Natural killer cell (primary cell): Measurements from ENCODE around the gene CDHR3. TPM values are rescaled to one million over a fixed set of nuclear protein-coding genes. Genes with fewer than 3 reads are reported as not detected.

Experiments used
- ATAC-seq, 3 donors: fragments of 150-1000 bp in 2 of 3; fragments of 200-7000 bp in 1 of 3; cut with Tn5 transposase; 1 replicate in 1 of 3; 2 replicates in 2 of 3; pipeline ENCODE4 v1.10.0; 2021; ENCODE audit warnings: mild to moderate bottlenecking in 2 of 3, moderate library complexity in 2 of 3
- DNase-seq, 2 donors: peaks; one replicate each; pipeline versions ENCODE4 v3.0.0 to v3.0.0-alpha.2; 2013 to 2021; ENCODE audit warnings: mixed read lengths in 1 of 2
- H3K27ac ChIP-seq: one replicate; pipeline ENCODE4 v1.5.1; 2013; ENCODE audit warnings: mild to moderate bottlenecking, low read length
- H3K27me3 ChIP-seq: one replicate; pipeline ENCODE4 v1.6.1; 2013; ENCODE audit warnings: low read length; ENCODE audit not compliant: control insufficient read depth, insufficient read depth
- H3K36me3 ChIP-seq: one replicate; pipeline ENCODE4 v1.6.1; 2013; ENCODE audit warnings: low read length; ENCODE audit not compliant: control insufficient read depth, insufficient read depth
- H3K4me1 ChIP-seq: one replicate; pipeline ENCODE4 v1.6.1; 2013; ENCODE audit warnings: low read length; ENCODE audit not compliant: control insufficient read depth, insufficient read depth
- H3K4me3 ChIP-seq: one replicate; pipeline ENCODE4 v1.5.1; 2013; ENCODE audit warnings: low read length
- H3K9me3 ChIP-seq: one replicate; pipeline ENCODE4 v1.6.1; 2013; ENCODE audit warnings: low read length; ENCODE audit not compliant: control insufficient read depth, insufficient read depth
- H3K27ac Mint-ChIP-seq, 2 donors: one replicate each; pipeline ENCODE4 v1.8.0; 2022; ENCODE audit warnings: mild to moderate bottlenecking in 2 of 2, mixed read lengths in 2 of 2, moderate library complexity in 1 of 2
- H3K27me3 Mint-ChIP-seq, 2 donors: one replicate each; pipeline ENCODE4 v1.8.0; 2022; ENCODE audit warnings: low read depth in 2 of 2, mixed read lengths in 2 of 2
- H3K36me3 Mint-ChIP-seq: one replicate; pipeline ENCODE4 v1.8.0; 2022; ENCODE audit warnings: mixed read lengths
- H3K4me1 Mint-ChIP-seq, 2 donors: one replicate each; pipeline ENCODE4 v1.8.0; 2022; ENCODE audit warnings: mixed read lengths in 2 of 2
- H3K4me3 Mint-ChIP-seq: one replicate; pipeline ENCODE4 v1.8.0; 2022; ENCODE audit warnings: mild to moderate bottlenecking, moderate library complexity, mixed read lengths
- H3K9me3 Mint-ChIP-seq, 2 donors: one replicate each; pipeline ENCODE4 v1.8.0; 2022; ENCODE audit warnings: mixed read lengths in 2 of 2
- WGBS: methylation state at CpG from one replicate; pipeline ENCODE4 v1.1.7; 2013; ENCODE audit warnings: missing lambda C conversion rate; ENCODE audit not compliant: insufficient coverage; 5-methylcytosine and 5-hydroxymethylcytosine counted together
- intact Hi-C: fragments of 100-400 bp; cut with micrococcal nuclease; formaldehyde crosslinking; loops from one replicate; pipeline ENCODE4 v1.14.2; 2022
- total RNA-seq, 4 donors: library from RNA; stranded (reverse); fragments of 120-200 nt in 1 of 4; gene quantifications; one replicate each; pipeline versions ENCODE4 v1.2.3 to v1.2.4, GENCODE V29; 2013 to 2022
- TF ChIP-seq, protein P1 (sequence below): fragments of 200-600 bp; IDR thresholded peaks from one replicate; pipeline ENCODE4 v1.8.0; 2022; ENCODE audit warnings: antibody characterized with exemption

The CDHR3 gene
- total RNA-seq, 3 donors from 2014 or later (not counting 1 experiment from before 2014, with no cell fraction given), result 9.2 to 12.4 (median 10.2) TPM

GRCh38 chr7:106012184-106012583 lies 49.1 kb downstream of the CDHR3 start:
- peak in 1 of 2 donors; percentile 31 for DNase-seq
- intact Hi-C loops, result no loop called here
- Histone ChIP-seq H3K4me3 (no peak overlapping the region), H3K27ac (no peak overlapping the region), H3K27me3 (peaks cover 6% of the 10 kb centered on the region), H3K9me3 (no peaks in the 10 kb centered on the region), H3K36me3 (no peaks in the 10 kb centered on the region), H3K4me1 (peaks cover 10% of the 10 kb centered on the region)
- peaks cover 30 to 66% of the 10 kb centered on the region in 2 donors for H3K27me3 Mint-ChIP-seq
- H3K27ac Mint-ChIP-seq, result no peak overlapping the region
- peaks cover 0 to 3% of the 10 kb centered on the region in 2 donors for H3K9me3 Mint-ChIP-seq
- peaks cover 7% of the 10 kb centered on the region for H3K36me3 Mint-ChIP-seq
- H3K4me1 Mint-ChIP-seq, result peaks cover 13 to 14% of the 10 kb centered on the region in 2 donors
- no peak overlapping the region for H3K4me3 Mint-ChIP-seq
- no peak for ATAC-seq
- 85% methylated on average over 5 of the region's 5 CpGs for WGBS
- TF ChIP-seq, protein P1, sequence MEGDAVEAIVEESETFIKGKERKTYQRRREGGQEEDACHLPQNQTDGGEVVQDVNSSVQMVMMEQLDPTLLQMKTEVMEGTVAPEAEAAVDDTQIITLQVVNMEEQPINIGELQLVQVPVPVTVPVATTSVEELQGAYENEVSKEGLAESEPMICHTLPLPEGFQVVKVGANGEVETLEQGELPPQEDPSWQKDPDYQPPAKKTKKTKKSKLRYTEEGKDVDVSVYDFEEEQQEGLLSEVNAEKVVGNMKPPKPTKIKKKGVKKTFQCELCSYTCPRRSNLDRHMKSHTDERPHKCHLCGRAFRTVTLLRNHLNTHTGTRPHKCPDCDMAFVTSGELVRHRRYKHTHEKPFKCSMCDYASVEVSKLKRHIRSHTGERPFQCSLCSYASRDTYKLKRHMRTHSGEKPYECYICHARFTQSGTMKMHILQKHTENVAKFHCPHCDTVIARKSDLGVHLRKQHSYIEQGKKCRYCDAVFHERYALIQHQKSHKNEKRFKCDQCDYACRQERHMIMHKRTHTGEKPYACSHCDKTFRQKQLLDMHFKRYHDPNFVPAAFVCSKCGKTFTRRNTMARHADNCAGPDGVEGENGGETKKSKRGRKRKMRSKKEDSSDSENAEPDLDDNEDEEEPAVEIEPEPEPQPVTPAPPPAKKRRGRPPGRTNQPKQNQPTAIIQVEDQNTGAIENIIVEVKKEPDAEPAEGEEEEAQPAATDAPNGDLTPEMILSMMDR, result no peak

DNA sequence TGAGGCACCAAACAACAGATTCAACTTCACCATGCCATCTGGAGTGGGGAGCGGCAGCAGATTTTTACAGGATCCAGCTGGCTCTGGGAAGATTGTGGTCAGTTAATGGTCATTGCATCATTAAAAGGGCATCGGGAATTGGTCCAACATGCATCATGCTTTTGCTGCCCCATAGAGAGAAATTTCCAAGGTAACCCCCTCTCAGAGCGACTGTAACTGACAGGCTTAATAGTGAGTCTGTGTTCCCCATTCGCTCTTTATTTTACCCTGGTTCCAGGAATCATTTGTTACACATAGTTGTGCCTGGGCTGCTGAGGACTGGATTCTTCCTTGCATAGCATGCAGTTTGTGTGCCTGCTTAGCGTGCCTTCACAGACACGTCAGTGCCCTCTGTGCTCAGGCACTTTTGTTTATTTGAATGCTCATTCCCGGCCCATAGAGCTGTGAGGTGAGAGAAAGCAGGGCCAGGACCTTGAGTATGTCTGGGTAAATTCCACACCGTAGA lies 49.9 kb downstream of the CDHR3 start:
- Histone ChIP-seq H3K27ac (no peak overlapping the region), H3K4me3 (no peak overlapping the region), H3K36me3 (no peaks in the 10 kb centered on the region), H3K4me1 (peaks cover 10% of the 10 kb centered on the region), H3K9me3 (no peaks in the 10 kb centered on the region), H3K27me3 (peaks cover 9% of the 10 kb centered on the region)
- peaks cover 35 to 66% of the 10 kb centered on the region in 2 donors for H3K27me3 Mint-ChIP-seq
- 93% methylated on average over 8 of the region's 8 CpGs for WGBS
- peaks cover 7% of the 10 kb centered on the region for H3K36me3 Mint-ChIP-seq
- ATAC-seq (no peak), DNase-seq (no peak)
- no peak overlapping the region for H3K4me3 Mint-ChIP-seq
- intact Hi-C loops, result no loop called here
- H3K4me1 Mint-ChIP-seq, result peaks cover 13 to 14% of the 10 kb centered on the region in 2 donors
- TF ChIP-seq, protein P1, result no peak
- no peak overlapping the region for H3K27ac Mint-ChIP-seq
- H3K9me3 Mint-ChIP-seq, result no peaks in the 10 kb centered on the region

GRCh38 chr7:106015381-106016218 lies 52.5 kb downstream of the CDHR3 start:
- Histone ChIP-seq H3K36me3 (no peaks in the 10 kb centered on the region), H3K4me1 (peaks cover 3% of the 10 kb centered on the region), H3K27me3 (peaks cover 13% of the 10 kb centered on the region), H3K27ac (no peak overlapping the region), H3K4me3 (no peak overlapping the region), H3K9me3 (no peaks in the 10 kb centered on the region)
- intact Hi-C loops, result no loop called here
- H3K27me3 Mint-ChIP-seq, result peaks cover 40 to 64% of the 10 kb centered on the region in 2 donors
- H3K36me3 Mint-ChIP-seq, result peaks cover 7% of the 10 kb centered on the region
- TF ChIP-seq, protein P1, result no peak
- DNase-seq (no peak), ATAC-seq (no peak)
- H3K4me3 Mint-ChIP-seq, result no peak overlapping the region
- H3K27ac Mint-ChIP-seq, result no peak overlapping the region
- no peaks in the 10 kb centered on the region for H3K9me3 Mint-ChIP-seq
- WGBS, result 82% methylated on average over 11 of the region's 11 CpGs
- peaks cover 0 to 5% of the 10 kb centered on the region in 2 donors for H3K4me1 Mint-ChIP-seq
